ENCODE measurements around the gene BICD2. TPM values are rescaled to one million over a fixed set of nuclear protein-coding genes. Genes with fewer than 3 reads are reported as not detected.
A peak's percentile ranks its signal among the peaks of the same experiment; 100 is the strongest.

The BICD2 gene
- total RNA-seq, 1 donor from 2014 or later = 35.4 TPM

DNA sequence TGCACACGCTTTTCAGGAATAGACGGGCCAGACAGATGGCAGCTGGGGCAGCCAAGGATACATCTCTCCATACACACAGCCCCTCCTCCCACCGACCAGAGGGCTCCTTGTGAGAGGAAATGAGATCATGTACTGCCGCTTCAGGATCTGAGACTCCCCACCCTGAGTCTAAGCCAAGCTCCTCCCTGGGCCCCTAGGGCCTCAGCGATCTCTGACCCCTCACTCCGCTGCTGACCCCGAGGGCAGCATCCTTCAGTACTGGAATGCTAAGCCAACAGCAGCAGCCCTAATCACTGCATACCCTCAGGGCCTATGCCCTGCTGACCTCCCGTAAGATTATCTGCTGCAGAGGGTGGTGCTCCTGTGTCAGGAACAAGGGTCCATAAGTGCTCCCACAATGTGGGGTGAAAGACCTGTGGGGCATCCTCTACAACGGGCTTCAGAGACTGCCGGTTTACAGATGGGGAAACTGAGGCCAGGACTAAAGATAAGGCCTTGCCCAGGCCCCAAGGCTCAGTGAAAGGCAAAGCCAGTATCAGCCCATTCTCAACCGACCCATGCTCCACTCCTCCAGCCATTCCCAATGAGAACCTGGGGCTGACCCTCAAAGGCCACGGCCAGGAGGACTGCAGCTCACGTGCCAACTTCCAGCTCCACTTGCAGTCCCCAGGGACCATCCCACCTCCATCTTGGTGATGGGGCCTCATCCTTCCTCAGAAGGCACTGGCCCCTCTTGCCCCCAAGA, 37.5 kb downstream of the BICD2 start:
- TF ChIP-seq, protein P1, sequence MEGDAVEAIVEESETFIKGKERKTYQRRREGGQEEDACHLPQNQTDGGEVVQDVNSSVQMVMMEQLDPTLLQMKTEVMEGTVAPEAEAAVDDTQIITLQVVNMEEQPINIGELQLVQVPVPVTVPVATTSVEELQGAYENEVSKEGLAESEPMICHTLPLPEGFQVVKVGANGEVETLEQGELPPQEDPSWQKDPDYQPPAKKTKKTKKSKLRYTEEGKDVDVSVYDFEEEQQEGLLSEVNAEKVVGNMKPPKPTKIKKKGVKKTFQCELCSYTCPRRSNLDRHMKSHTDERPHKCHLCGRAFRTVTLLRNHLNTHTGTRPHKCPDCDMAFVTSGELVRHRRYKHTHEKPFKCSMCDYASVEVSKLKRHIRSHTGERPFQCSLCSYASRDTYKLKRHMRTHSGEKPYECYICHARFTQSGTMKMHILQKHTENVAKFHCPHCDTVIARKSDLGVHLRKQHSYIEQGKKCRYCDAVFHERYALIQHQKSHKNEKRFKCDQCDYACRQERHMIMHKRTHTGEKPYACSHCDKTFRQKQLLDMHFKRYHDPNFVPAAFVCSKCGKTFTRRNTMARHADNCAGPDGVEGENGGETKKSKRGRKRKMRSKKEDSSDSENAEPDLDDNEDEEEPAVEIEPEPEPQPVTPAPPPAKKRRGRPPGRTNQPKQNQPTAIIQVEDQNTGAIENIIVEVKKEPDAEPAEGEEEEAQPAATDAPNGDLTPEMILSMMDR (IDR thresholded peaks at IDR 0.05) = no peak
- DNase-seq (ENCODE audit: extremely low spot score, unreplicated experiment) = peak; percentile 66
- H3K4me1 Mint-ChIP-seq (ENCODE audit: unreplicated experiment) = peaks cover 11% of the 10 kb centered on the region
- no peak overlapping the region for H3K4me3 Mint-ChIP-seq (ENCODE audit: unreplicated experiment)
- H3K27me3 Mint-ChIP-seq (ENCODE audit: unreplicated experiment) = no peaks in the 10 kb centered on the region
- H3K36me3 Mint-ChIP-seq (ENCODE audit: unreplicated experiment) = peaks cover 5% of the 10 kb centered on the region
- peak overlapping the region; percentile 10 for H3K27ac Mint-ChIP-seq (ENCODE audit: unreplicated experiment)
- H3K9me3 Mint-ChIP-seq (ENCODE audit: unreplicated experiment) = no peaks in the 10 kb centered on the region

DNA sequence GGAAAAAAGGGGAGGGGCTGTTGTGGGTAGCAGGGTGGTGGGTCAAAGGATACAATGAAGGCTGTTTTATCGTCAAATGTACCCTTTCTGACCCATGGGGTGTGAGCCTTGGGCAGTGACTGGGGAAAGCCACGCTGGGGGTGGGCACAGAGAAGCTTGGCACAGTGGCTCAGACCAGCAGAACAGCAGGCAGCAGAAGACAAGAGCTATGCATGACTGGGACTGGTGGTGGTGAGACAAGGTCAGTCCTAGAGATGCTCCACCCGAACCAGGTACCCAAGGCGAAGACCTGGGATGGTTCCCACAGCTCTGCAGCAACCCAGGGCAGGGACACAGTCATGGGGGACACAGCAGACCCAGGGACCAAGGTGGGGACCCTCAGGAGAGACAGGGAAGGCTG, 38.3 kb downstream of the BICD2 start:
- Mint-ChIP-seq H3K27me3 (ENCODE audit: unreplicated experiment) (no peaks in the 10 kb centered on the region), H3K4me3 (ENCODE audit: unreplicated experiment) (no peak overlapping the region), H3K9me3 (ENCODE audit: unreplicated experiment) (no peaks in the 10 kb centered on the region), H3K27ac (ENCODE audit: unreplicated experiment) (no peak overlapping the region), H3K36me3 (ENCODE audit: unreplicated experiment) (peaks cover 10% of the 10 kb centered on the region), H3K4me1 (ENCODE audit: unreplicated experiment) (peaks cover 11% of the 10 kb centered on the region)
- peak; percentile 54 for DNase-seq (ENCODE audit: extremely low spot score, unreplicated experiment)
- TF ChIP-seq, protein P1 (IDR thresholded peaks at IDR 0.05) = no peak

DNA sequence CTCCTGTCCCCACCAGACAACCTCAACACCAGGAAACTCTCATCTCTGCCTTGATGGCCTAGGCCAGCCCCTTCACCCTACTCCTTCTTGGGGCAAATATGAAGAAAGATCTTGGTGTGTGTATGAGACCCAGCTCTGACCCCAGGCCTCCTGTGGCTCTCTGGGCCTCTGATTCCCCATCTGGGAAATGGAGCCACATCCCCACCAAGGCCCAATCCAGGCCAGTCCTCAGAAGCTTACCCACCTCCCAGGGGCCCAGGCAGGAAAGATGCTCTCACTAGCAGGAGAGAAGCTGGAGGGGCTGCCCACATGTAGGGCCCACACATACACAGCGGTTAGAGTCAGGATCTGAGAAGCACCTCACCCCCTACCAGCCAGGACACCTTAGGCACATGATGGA, 38.9 kb downstream of the BICD2 start:
- H3K27ac Mint-ChIP-seq (ENCODE audit: unreplicated experiment) = no peak overlapping the region
- peaks cover 13% of the 10 kb centered on the region for H3K36me3 Mint-ChIP-seq (ENCODE audit: unreplicated experiment)
- TF ChIP-seq, protein P1 (IDR thresholded peaks at IDR 0.05) = no peak

DNA sequence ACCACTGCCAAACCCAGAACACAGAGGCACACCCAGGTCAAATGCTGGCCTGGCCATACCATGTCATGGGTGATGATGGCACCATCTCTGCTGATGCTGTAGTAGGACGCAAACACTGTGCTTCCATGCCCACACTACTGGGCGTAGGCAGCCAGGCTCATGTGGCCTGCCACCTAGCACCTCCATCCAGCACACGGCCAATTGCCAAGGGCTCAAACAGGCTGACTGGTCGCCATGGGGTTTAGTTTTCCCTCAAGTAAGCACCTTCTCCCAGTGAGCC, 39.4 kb downstream of the BICD2 start:
- DNase-seq (ENCODE audit: extremely low spot score, unreplicated experiment) = peak; percentile 51
- Mint-ChIP-seq H3K27me3 (ENCODE audit: unreplicated experiment) (no peaks in the 10 kb centered on the region), H3K27ac (ENCODE audit: unreplicated experiment) (no peak overlapping the region), H3K9me3 (ENCODE audit: unreplicated experiment) (no peaks in the 10 kb centered on the region), H3K4me1 (ENCODE audit: unreplicated experiment) (peaks cover 11% of the 10 kb centered on the region), H3K4me3 (ENCODE audit: unreplicated experiment) (no peak overlapping the region), H3K36me3 (ENCODE audit: unreplicated experiment) (peaks cover 16% of the 10 kb centered on the region)
- TF ChIP-seq, protein P1 (IDR thresholded peaks at IDR 0.05) = no peak

More for the DNA sequence above, 38.9 kb downstream of the BICD2 start:
- Mint-ChIP-seq H3K4me1 (ENCODE audit: unreplicated experiment) (peaks cover 11% of the 10 kb centered on the region), H3K27me3 (ENCODE audit: unreplicated experiment) (no peaks in the 10 kb centered on the region), H3K4me3 (ENCODE audit: unreplicated experiment) (no peak overlapping the region), H3K9me3 (ENCODE audit: unreplicated experiment) (no peaks in the 10 kb centered on the region)
- DNase-seq (ENCODE audit: extremely low spot score, unreplicated experiment) = peak; percentile 72

DNA sequence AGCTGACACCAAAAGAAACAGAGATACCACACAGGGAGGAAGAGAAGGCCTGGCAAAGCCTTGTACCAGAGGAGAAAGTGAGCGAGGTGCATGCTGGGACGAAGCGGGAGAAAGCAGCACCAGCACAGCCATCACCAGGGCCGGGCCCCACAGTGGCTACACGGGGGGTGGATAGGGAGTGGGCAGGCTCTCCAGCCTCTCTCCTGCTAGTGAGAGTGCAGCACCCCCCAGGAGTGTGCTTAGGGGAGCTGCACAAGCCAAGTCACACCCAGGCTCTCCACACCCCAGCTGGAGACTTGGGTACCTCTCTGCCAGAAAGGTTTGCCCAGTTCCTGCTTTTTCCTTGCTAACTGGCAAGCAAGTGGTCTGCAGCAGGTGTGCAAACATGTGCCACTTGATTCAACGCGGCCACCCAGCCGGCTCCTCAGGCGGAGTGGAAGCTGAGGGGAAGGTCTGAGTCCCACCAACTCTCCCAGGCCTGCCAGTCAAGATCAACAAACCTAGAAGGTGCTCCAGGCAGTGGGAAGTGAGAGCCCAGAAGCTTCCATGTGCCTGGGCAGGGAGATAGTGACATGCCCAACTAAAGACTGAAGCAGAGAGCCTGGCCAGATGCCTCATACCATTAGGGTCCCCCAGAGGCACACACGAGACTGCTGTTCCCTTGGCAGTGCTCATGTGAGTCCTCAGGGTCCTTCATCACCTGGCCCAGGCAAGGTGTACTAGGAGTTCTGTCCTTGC, 39.9 kb downstream of the BICD2 start:
- Mint-ChIP-seq H3K4me1 (ENCODE audit: unreplicated experiment) (peaks cover 11% of the 10 kb centered on the region), H3K4me3 (ENCODE audit: unreplicated experiment) (no peak overlapping the region), H3K27ac (ENCODE audit: unreplicated experiment) (no peak overlapping the region), H3K27me3 (ENCODE audit: unreplicated experiment) (no peaks in the 10 kb centered on the region), H3K36me3 (ENCODE audit: unreplicated experiment) (peaks cover 21% of the 10 kb centered on the region), H3K9me3 (ENCODE audit: unreplicated experiment) (no peaks in the 10 kb centered on the region)
- peak; percentile 73 for DNase-seq (ENCODE audit: extremely low spot score, unreplicated experiment)
- TF ChIP-seq, protein P1 (IDR thresholded peaks at IDR 0.05) = no peak
